ENCODE measurements around the gene CUX1.
"Not testable (repeated sequence)": the region's sequence is repeated elsewhere in the genome, so short reads cannot be mapped to it uniquely, and the experiment has no call there.

CUX1 gene

DNA sequence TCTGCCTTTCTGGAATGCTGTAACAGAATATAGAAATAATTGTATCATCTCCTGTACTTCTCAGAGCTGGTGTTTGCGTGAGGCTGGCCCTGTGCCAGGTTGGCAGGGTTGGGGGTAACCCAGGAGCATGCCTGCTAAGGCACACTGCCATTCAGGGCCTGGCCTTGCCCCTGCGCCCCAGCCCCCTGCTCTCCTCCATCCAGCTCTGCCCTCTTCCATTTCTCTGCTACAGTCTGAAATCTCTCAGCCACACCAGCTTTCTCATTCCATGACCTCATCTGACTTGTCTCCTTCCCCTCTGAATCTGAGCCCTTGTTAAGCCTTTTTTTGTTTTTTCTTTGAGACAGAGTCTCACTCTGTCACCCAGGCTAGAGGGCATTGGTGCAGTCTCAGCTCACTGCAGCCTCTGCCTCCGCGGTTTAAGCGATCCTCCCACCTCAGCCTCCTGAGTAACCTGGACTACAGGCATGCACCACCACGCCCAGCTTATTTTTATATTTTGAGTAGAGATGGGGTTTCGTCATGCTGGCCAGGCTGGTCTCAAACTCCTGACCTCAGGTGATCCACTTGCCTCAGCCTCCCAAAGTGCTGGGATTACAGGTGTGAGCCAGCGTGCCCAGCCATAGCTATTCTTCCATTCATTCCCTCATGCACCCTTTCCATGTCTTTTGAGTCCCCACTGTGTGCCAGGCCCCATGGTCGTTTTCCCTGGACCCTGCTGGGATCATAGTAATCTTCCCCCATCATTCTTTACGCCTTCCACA is 206.8 kb downstream of the CUX1 start:
- DNase-seq = peak; percentile 23

DNA sequence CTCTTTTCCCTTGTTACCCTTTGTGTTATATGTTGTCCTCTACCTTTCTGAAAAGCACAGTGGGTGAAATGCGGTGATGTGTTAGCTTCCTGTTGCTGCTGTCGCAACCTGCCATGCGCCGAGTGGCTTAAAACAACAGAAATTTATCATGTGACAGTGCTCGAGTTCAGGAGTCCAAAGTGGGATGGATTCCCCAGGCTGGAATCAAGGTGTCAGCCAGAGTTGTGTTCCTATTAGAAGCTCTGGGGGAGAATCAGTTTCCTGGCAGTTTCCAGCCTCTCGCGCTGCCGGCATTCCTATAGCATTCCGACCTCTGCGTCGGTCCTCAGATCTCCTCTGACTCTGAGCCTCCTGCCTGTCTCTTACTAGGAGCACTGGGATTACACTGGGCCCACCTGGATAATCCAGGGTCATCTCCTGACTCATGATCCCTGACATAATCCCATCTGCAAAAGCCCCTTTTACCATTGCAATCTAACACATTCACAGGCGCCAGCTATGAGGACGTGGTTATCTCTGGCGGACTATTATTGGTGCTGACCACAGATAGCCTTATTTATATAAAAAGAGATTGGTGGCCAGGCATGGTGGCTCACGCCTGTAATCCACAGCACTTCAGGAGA is 207.5 kb downstream of the CUX1 start:
- no peak for DNase-seq

DNA sequence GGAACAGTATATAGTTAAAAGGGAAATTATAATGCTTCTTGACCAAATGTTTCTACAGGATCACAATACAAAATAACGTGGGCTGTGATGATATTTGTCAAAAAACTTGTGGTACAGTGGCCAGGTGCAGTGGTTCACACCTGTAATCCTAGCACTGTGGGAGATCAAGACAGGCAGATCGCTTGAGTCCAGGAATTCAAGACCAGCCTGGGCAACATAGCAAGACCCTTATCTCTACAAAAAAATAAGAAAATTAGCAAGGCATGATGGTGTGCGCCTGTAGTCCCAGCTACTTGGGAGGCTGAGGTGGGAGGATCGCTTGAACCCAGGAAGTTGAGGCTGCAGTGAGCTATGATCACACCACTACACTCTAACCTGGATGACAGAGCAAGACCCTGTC is 208.4 kb downstream of the CUX1 start:
- not testable (repeated sequence) for DNase-seq

DNA sequence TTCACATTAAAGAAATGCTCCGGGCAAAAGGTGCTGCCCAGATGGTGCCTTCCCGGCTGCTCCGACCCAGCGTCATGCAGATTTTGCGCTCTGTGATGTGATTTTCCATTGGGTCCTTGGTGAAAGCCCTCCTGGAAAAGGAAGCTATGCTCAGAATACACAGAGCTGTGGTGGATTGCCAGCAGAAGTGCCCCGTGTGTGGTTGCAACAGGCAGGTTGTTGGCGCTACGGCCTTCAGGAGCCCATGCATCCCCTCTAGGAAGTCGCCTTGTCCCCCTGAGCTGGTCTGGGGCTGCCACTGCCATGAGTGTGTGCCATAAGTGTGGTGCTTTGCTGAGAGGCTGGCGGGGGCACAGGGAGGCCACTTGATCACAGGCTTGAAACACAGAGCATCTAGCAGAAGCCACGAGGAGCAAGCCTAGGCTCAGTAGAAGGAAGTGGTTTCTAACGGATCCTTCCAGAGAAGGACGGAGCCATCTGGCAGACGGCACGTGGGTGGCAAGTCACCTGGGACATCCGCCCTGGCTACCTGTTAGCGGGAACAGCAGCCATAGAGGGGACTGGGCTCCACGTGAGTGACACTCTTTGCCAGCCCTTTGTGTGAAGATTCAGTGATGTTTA is 210.9 kb downstream of the CUX1 start:
- DNase-seq = no peak

DNA sequence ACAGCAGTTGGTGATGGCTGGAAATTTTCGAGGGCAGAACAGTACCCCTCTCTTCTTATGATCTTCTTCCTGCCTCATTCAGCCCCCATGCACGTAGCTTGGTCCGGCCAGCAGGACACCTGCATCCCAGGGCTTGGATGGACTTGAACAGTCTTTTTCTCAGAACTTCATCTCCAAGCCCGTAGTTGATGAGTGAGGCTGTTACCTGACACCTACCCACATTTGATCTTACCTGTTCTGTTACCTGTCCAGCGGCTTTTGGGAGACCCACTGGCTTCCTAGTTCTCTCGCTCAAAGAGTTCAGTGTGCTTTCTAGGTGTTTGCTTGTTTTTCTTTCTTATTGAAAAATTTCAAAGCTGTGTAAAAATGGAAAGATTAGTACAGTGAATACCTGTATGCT is 212.2 kb downstream of the CUX1 start:
- no peak for DNase-seq

DNA sequence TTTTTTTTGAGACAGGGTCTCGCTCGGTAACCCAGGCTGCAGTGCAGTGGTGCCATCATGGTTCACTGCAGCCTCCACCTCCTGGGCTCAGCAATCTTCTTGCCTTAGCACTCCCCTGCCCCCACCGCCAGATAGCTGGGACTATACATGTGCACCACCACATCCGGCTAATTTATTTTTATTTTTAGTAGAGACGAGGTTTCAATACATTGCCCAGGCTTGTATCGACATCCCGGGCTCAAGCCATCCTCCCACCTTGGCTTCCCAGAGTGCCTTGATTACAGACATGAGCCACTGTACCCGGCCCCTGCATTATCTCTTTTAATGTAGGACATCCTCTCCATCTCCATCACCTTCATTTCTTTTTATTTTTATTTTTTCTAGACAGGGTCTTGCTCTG is 213.3 kb downstream of the CUX1 start:
- DNase-seq = no peak

DNA sequence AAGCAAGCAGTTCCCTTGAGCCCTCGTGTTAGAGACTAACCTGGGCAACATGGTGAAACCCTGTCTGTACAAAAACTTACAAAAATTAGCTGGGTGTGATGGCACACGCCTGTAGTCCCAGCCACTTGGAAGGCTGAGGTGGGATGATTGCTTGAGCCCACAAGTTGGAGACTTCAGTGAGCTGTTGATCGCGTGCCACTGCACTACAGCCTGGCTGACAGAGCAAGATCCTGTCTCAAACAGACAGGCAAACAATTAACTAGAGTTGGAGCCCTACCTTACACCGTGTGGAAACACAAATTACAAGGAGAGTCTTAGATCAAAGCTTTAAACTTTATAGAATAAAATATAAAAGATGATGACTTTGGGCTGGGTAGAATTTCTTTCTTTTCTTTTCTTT is 219.5 kb downstream of the CUX1 start:
- DNase-seq = no peak

DNA sequence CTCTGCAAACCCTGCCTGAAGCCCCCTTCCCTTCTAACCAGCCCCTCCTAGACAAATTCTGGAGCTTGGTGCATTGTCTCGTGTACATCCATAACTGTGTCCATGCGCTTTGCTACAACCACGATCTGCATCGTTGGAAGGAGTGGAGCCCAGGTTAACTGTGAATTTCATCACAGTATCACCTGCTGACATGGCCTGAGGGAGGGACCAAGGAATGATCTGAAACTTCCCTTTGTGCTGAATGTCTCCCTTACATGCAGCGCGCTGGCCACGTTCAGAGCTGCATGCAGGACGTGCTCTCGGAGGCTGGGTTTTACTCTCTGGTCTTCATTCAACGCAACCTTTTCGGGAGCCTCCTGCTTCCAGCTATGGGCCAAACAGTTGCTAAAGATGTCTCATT is 222.3 kb downstream of the CUX1 start:
- no peak for DNase-seq

DNA sequence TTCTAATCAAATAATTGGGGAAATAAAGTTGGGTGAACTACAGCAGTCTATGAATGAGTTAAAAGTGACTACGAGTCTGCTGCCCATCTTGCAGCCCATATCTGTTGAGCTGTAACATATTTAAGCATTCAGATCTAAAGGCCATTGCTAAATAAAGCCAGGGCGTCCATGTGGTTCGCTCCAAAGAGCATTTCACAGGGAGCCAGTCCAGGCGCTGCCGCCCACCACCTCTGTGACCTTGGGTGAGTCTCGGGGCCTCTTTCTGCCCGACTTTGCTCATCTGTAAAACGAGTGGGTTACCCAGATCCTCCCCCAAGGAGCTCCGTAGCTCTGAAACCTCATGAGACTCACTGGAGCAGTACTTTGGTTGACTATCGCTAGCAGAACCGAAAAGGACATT is 223.1 kb downstream of the CUX1 start:
- DNase-seq = no peak

DNA sequence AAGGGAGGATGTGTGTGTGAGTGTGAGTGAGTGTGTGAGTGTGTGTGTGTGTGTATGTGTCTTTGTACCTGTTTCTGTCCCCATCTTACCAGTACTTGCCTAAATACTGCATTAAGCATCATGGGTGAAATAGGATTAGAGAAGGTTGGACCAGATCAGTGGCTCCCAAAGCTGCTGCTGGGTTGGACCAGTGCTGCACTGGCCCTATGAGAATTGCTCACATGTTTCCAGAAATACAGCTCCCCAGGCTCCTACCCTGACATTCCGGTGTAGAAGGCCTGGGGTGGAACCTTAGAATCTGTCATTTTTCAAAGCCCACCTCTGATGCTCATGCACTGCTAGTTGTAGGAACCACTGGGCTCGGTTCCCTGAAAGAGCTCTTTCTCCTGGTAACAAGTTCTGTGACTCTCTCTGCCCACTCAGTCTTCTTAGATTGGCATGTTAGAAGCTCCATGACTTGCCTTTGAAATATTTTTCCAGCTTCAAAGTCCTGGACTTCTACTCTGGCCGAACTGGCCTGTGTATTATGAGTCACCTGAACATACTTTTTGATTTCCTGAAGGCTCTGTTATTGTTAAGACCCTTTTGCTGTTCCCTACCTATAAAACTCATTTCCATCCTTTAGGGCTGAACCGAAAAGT is 224.7 kb downstream of the CUX1 start:
- no peak for DNase-seq

DNA sequence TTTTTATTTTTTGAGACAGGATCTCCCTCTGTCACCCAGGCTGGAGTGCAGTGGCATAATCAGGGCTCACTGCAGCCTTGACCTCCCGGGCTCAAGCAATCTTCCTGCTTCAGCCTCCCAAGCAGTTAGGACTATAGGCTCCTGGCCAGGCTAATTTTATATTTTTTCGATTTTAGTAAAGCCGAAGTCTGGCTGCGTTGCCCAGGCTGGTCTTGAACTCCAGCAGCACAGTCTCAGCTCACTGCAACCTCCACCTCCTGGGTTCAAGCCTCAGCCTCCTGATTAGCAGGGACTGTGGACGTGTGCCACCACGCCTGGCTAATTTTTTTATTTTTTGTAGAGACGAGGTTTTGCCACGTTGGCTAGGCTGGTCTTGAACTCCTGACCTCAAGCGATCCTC is 225.4 kb downstream of the CUX1 start:
- not testable (repeated sequence) for DNase-seq

DNA sequence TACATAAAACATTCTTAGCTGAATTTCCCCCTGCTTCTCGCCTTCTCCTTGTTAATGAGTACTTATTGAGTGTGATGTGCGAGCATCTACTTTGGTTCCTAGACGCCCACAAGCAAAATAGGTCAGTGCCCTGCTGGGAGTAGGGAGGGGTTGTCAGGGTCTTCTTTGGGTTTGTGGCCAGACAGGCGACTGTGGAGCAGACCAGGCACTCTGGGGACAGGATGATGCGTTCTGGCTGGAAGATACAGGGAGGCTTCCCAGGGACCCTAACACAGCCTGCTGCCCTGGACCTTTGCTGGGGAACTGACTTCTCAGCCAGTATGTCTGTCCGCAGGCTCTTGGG is 227.2 kb downstream of the CUX1 start:
- DNase-seq = no peak

DNA sequence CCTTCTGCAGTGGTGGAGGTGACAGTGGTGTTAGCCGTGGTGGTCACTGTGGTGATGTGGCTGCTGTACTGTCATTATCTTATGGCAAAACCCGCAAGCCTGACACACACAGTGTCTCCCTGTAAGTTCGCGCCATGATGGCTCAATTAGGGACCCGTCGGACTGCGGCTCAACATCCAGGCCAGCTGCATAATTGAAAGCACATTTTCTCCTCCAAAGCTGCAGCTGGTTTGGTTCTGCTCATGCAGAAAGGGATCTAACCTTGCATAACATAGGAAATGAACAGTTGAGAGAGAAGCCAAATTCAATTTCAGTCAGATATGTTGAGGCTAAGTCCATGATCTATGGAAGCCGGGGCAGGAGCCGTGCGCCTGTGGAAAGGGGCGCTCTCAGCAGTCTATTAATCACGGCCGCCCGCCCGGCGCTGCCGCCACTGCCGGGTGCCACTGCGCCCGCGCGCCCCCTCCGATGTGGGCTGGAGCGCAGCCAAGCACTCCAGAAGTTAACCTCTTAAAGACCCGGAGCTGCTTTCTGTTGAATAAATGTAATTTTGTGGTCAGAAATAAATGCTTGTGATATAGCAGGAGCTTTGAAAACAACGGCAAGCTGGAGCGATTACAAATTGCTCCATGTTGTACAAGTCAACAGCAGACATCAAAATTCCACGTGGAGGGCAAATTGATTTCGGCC is 227.7 kb downstream of the CUX1 start:
- peak; percentile 87 for DNase-seq

DNA sequence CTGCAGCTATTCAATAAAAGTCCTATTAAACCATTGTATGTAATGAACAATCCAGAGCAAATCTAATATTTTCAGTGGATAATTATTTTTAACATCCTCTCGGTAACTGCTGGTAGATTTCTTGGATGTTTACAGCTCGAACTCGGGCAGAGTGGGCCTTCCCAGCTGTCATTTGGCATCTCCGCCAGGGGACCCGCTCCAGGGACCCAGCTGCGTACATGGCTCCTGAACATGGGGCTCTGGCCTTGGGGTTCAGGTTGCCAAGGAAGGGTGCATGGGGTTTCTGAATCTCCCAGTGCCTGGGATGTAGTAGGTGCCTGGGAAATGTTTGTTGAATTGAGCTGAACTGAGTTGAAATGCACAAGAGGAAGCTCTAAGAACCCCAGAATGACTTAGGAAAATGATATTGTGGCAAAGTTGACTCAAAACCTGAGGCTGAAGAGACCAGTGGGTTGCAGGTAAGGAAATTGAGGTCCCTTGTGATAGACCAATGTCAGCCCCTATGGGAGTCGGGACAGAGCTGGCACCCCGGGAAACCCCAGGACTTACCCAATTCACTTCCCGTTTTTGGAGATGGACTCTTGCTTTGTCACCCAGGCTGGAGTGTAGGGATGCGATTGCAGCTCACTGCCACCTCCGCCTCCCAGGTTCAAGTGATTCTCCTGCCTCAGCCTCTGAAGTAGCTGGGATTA is 228.4 kb downstream of the CUX1 start:
- DNase-seq = no peak

DNA sequence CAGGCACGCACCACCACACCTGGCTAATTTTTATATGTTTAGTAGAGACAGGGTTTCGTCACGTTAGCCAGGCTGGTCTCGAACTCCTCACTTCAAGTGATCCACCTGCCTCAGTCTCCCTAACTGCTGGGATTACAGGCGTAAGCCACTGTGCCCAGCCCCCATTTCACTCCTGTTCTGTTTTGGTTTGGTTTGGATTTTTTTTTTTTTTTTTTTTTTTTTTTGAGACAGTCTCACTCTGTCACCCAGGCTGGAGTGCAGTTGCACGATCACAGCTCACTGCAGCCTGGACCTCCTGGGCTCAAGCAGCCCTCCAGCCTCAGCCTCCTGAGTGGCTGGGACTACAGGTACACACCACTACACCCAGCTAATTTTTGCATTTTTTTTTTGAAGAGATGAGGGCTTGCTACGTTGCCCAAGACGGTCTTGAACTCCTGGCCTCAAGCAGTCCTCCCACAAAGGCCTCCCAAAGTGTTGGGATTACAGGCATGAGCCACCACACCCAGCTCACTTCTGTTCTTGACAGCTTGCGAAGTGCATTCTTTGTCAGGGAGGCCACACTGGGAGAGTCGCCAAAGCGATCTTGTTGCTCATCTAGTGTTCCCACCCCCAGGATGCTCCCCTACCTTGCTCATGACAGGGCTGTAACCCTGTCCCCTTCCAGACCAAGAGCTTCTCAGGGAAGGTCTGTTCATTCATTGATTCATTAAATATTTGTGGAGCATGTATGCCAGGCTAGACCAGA is 229.1 kb downstream of the CUX1 start:
- no peak for DNase-seq

DNA sequence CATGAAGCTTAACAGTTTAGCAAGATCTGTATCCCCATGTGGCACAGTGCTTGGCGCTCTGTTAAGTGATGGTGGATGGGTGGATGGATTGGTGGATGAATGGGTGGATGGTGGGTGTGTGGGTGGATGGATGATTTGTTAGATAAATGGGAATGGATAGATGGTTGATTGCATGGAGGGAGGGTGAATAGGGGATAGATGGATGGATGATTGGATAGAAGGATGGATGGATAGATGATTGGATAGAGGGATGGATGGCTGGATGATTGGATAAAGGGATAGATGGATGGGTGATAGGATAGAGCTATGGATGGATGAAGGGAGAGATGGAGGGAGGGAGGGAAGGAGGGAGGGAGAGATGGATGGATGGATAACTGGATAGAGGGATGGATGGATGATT is 229.7 kb downstream of the CUX1 start:
- DNase-seq = no peak

DNA sequence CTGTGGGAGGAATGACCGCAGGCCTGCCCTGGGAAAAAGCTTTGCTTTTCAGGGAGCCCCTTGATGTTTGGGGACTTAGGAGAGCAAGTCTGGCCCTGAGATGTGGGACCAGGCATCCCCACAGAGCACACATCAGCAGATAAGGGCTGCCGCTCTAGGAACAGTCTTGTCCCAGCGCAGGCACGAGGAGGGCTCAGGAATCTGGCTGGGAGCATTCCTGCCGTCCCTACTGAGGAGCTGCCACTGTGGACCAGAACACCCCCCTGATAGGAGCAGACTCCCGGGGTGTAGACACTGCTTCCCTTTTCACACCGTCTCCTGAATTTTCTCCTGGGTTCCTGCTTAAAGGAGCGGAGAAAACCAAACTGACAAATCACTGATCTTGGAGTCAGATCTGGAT is 232.3 kb downstream of the CUX1 start:
- DNase-seq = no peak

DNA sequence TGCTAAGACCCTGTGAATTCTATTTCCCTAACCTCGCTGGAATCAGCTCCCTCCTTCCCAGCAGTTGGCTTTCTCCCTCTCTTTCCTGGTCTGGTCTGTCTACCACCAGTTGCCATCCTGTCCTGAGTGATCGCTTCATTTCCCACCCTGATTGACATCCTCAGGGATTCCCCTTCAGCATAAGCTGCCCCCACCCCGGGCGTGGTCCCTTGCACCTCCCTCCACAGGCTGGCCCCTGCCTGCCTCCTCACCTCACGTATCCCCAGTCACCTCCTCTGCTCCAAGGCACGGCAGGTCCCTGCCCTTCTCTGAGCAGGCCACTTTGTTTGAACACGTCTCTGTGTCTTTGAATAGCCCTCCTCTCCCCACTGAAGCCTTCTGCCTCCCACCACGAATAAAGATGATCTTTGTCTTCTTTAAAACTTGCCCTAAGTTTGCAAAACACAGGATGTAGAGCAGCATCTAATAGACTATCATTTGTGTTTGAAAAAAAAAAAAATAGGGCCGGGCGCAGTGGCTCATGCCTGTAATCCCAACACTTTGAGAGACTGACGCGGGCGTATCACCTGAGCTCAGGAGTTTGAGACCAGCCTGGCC is 233.5 kb downstream of the CUX1 start:
- DNase-seq = no peak

DNA sequence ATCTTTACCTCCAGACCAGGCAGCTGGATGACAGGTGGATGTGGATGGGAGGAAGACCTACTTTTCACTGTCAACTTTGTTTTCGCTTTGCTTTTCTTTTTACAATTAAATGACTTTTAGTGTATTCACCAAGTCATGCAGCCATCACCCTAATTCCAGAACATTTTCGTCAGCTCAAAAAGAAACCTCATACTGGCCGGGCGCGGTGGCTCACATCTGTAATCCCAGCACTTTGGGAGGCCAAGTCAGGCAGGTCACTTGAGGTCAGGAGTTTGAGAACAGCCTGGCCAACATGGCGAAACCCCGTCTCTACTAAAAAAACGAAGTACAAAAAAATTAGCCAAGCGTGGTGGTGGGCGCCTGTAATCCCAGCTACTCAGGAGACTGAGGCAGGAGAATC is 234.3 kb downstream of the CUX1 start:
- not testable (repeated sequence) for DNase-seq

DNA sequence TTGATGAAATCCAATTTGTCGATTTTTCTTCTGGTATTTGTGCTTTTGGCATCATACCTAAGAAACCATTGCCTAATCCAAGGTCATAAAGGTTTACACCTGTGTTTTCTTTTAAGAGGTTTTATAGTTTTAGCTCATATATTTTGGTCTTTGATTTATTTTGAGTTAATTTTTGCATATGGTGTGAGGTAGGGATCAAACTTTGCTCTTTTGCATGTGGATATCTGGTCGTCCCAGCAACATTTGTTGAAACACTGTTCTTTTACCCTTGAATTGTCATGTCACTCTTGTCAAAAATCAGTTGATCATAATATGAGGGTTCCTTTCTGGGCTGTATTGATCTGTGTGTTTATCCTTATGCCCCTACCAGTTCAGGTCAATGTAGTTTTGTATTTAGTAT is 236.7 kb downstream of the CUX1 start:
- DNase-seq = no peak

DNA sequence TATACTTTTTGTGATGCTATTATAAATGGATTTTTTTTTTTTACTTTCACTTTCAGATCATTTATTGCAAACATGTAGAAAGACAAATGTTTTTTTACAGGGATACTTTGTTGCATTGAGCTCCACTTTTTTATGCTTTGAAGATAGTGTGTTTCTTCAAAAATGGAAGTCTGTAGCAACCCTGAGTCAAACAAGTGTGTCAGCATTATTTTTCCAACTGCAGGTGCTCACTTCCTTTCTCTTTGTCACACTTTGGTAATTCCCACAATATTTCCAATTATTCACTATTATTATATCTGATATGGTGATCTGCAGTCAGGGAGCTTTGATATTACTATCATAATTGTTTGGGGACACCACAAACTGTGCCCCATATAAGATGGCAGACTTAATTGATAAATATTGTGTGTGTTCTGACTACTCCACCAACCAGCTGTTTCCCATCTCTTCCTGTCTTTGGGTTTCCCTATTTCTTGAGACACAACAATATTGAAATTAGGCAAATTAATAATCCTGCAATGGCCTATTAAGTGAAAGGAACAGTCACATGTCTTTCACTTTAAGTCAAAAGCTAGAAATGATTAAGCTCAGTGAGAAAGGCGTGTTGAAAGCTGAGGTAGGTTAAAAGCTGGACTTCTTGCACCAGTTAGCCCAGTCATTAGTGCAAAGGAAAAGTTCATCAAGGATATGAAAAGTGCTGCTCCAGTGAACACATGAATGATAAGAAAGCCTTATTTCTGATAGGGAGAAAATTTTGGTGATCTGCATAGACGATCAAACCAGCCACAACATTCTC is 238.0 kb downstream of the CUX1 start:
- no peak for DNase-seq
